Raji (cell line): Measurements from ENCODE around the gene DDI2.

Experiments
- POLR2A ChIP-seq: IDR thresholded peaks from 2 replicates; pipeline ENCODE4 v1.6.1; 2011; ENCODE audit warnings: low read depth, low read length, control low read depth; ENCODE audit not compliant: insufficient read depth

DDI2 gene

DNA sequence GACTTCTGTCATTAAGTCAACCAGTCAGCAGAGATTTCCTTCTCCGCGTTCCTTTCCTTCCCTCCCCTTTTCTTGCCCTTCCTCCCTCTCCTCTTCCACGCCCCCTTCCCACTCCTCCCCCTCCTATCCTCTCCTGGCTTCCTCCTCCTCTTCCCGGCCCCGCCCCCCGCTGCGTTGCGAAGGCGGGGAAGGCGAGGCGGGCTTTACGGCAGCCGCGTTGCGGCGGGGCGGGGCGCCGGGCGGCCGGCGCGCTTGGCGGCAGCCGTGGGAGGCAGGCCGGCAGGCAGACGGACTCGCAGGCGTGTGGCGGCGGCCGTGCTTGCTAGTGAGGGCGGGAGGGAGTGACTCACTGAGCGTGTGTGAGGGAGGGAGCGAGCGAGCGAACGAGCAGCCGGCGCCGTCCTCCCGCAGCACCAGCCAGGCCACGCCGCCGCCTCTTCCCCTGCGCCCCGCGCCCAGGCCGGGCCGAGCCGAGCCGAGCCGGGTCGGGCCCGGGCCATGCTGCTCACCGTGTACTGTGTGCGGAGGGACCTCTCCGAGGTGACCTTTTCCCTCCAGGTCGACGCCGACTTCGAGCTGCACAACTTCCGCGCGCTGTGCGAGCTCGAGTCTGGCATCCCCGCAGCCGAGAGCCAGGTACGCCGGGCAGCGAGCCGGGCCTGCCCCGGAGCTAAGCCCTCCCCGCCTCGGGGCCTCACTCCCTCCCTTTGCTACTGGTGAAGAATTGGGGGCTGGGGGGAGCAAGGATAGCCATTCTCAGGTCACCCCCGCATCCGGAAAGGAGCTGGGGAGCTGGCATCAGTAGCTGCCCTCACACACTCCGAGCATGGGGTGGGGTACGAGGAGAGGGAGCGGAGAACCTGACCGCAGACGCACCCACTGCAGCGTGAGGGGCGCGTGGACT lies at the start of gene DDI2:
DDI2 (plus strand) TSS at position 286 of the 904 bp plus-strand sequence; CDS start at position 499, 213 bp downstream.
- peak; percentile 97 for TF ChIP-seq POLR2A

GRCh38 chr1:15568387-15569073 lies 48.7 kb upstream of the DDI2 start:
- TF ChIP-seq POLR2A, result no peak

- TF ChIP-seq POLR2A, result no peak
Observed at GRCh38 chr1:15570861-15571260, 46.4 kb upstream of the DDI2 start.

GRCh38 chr1:15571266-15571665 lies 46.0 kb upstream of the DDI2 start:
- TF ChIP-seq POLR2A, result no peak

DNA sequence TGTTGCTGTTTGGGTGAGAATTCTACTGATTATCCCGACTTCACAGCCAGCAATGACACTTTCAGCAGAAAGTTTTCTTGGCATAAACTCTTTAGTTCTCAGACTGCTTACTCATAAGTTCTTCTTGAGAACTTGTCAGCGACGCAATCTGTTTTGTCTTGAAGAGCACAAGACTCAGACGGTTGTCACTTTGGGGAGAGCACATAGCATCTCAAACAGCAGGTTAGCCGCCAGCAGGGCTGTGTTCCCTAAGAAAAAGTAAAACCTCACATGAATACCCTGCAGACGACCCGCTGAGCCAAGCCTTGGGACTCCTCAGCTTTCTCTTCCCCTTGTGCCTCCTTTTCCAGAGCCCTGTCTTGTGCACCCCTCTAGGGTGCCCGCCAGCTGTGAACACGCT lies 43.8 kb upstream of the DDI2 start:
- TF ChIP-seq POLR2A, result no peak

GRCh38 chr1:15574741-15575140 lies 42.5 kb upstream of the DDI2 start:
- TF ChIP-seq POLR2A, result no peak

- no peak for TF ChIP-seq POLR2A
Observed at GRCh38 chr1:15575549-15576150, 41.6 kb upstream of the DDI2 start.

- TF ChIP-seq POLR2A, result no peak
Observed at GRCh38 chr1:15577691-15578090, 39.6 kb upstream of the DDI2 start.

DNA sequence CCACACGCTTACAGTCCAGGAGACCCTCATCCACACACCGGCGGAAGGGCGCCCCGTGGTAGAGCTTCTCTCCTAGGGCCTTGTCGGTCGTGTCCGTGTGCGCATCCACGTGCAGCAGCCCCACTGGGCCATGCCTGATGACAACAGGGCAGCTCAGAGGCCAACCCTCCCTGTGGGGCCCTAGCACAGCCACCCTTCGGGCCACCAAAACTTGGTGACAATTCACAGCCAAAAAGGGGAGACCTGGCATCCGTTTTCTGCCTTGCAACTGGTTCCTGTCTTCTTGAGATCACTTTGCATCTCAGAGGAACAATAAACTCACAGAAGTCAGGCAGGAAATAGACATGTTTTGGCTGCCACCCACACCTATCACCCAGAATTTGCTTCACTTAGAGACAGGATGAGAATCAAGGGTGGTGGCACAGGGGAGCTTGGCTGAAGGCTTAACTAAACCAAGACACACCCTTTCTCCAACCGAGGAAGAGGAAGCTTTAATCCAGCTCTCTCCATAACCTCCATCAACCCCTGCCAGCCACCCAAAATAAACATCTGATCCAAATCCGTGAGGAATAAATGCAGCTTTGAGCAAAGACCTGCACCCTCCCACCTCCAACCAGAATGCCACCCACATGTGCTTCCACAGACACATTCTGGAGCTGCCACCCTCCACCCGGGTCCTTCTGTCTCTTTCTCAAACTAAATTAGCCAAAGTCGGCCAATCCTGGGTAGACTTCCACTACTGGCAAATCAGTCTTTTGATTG lies 38.2 kb upstream of the DDI2 start:
- peak; percentile 30; the same call in 1 of the 2 replicates for TF ChIP-seq POLR2A

- TF ChIP-seq POLR2A, result peak; percentile 12; the same call in 1 of the 2 replicates
Observed at GRCh38 chr1:15579683-15580047, 37.6 kb upstream of the DDI2 start.

DNA sequence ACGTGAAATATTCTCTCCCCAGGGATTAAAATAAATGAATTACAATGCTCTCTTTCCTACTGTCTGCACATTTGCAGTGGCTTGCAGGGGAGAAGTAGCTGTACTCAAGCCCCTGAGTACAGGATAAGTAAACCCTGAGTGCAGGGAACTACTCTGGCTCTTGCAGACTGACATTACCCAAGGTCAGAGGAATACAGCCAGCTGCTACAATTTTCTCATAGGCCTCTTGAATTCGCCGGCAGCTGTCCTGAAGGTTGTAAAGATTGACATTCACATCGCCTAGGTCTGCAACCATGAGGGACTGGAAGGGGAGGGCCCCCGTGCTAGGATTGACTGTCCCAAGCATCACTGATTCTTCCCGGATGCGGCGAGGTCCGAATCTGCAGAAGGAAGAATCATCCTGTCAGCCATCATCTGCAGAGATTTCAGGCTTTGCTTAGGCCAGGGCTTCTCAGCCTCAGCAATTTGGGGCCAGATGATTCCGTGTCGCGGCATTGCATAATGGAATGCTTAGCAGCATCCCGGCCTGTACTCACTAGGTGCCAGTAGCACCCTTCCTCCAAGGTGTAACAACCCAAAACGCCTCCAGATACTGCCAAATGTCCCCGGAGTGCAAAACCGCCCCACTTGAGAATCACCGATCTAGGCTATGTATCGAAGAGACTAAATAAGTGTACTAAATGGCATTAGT lies 34.1 kb upstream of the DDI2 start:
- no peak for TF ChIP-seq POLR2A

DNA sequence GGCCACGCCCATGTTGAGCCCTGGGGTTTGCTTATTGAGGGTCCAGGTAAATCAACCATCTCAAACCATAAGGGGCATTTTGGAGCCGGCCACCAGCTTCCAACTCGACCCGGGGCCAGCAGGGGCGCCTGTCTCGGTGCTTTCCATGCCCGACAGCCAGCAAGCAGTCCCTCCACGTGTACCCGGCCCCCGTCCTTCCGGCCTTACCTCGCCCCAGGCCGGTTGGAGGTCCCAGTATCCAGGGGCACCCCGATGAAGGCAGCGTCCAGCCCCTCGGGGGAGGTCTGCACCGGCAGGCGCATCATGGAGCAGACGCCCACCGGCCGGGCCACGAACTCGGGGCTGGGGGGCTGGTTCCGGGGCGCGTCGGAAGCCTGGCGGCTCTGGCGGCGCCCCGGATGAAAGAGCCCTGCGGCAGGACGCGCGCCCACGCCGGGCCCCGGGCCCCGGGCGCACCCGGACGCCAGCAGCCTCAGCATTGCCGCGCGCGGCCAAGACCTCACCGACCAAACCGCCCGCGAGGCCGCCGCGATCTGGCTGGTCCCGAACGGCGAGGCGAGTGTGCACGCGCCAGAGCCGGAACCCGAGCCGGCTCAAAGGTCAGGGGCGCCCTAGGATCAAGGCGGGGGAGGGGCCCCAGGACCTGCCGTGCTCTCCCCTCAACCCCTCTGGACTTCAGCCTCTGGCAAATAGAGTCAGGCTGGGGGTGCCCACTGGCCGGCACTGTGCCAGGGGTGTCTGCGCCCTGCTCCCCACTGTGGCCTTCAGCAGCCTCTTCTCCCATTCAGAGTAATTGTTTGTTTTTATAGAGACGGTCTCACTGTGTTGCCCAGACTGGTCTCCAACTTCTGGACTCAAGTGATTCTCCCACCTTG lies 32.5 kb upstream of the DDI2 start, which contains the start of gene AGMAT:
AGMAT (minus strand) TSS at position 563 of the 875 bp plus-strand sequence; CDS start at position 479, 84 bp downstream.
- no peak for TF ChIP-seq POLR2A

DNA sequence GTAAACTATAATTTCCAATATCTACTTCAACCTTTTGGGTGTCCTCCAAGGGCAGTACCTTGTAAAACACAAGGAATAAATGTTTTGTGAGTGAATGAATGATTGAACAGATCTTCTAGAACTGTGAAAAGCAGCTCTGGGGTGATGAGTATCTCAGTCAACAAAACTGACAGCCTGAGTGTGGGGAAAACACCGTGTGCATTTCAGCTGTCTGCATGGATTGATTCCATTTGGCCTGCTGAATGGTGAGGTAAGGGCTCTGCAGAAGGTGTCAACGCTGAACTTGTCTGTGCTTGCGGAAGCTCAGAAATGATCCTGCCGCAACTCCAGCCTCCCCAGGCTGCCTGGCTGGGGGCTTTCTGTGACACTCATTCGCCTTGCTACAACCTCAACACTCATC lies 25.0 kb upstream of the DDI2 start:
- no peak for TF ChIP-seq POLR2A
